ENCODE results near the gene ABCC1.
"Not testable (repeated sequence)": the region's sequence is repeated elsewhere in the genome, so short reads cannot be mapped to it uniquely, and the experiment has no call there.

Gene ABCC1

GRCh38 chr16:15982194-15982915, 32.9 kb downstream of the ABCC1 start:
- not testable (repeated sequence) for H3K27me3 ChIP-seq (ENCODE audit: insufficient read depth, low read length); H3K4me2 ChIP-seq (ENCODE audit: low read length); H2BK12ac ChIP-seq (ENCODE audit: low read length); H3K4ac ChIP-seq (ENCODE audit: low read depth, low read length); DNase-seq; H2BK5ac ChIP-seq (ENCODE audit: low read depth, low read length, poor library complexity); H3K4me1 ChIP-seq (ENCODE audit: control insufficient read depth in 1 of 2, insufficient read depth in 2 of 2, low read length in 2 of 2); H3K36me3 ChIP-seq (ENCODE audit: control insufficient read depth in 1 of 2, insufficient read depth in 2 of 2, low read length in 2 of 2); H2BK120ac ChIP-seq (ENCODE audit: insufficient read depth, low read length, poor library complexity); H3K23ac ChIP-seq (ENCODE audit: low read length); H3K27ac ChIP-seq (ENCODE audit: low read depth, low read length); H4K12ac ChIP-seq (ENCODE audit: low read depth, low read length); H4K8ac ChIP-seq (ENCODE audit: low read depth, low read length); H3K18ac ChIP-seq (ENCODE audit: low read length); H3K4me3 ChIP-seq (ENCODE audit: low read depth, low read length); H3K79me2 ChIP-seq (ENCODE audit: control insufficient read depth, insufficient read depth, low read length, poor library complexity); H3K9ac ChIP-seq (ENCODE audit: low read length); H3K14ac ChIP-seq (ENCODE audit: low read length); H3K79me1 ChIP-seq (ENCODE audit: low read length); H4K91ac ChIP-seq (ENCODE audit: low read depth, low read length); H2AFZ ChIP-seq (ENCODE audit: insufficient read depth, low read length, poor library complexity); H2AK5ac ChIP-seq (ENCODE audit: low read length)
- WGBS (ENCODE audit: extremely low coverage, insufficient coverage, insufficient read length): no CpG with 5 or more reads among the region's 5 CpGs
- H3K9me3 ChIP-seq (ENCODE audit: insufficient read depth, low read depth, low read length): peaks cover 11% of the 10 kb centered on the region

DNA sequence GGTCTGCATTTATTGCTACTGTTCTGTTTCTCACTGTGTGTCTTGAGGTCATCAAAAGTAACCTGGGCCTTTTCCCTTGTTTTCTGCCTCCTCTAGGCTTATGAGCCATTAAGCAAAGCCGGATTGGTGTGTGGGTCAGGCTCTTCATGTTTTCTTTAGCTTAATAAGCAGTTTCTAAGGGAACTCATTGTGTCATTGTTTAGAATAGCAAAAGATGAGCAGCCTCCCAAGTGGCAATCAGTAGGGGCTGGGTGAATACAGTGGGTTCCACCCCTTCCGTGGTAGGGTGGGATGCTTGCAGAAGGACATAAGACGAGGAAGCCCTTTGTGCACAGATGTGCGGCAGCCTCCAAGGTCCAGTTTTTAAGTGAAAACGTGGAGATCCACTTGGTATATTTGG, 34.5 kb downstream of the ABCC1 start:
- Histone ChIP-seq H2BK12ac (ENCODE audit: low read length) (no peak overlapping the region), H3K79me2 (ENCODE audit: control insufficient read depth, insufficient read depth, low read length, poor library complexity) (no peaks in the 10 kb centered on the region), H3K4me2 (ENCODE audit: low read length) (no peak overlapping the region), H2AFZ (ENCODE audit: insufficient read depth, low read length, poor library complexity) (no peak overlapping the region), H2AK5ac (ENCODE audit: low read length) (no peak overlapping the region), H3K4me3 (ENCODE audit: low read depth, low read length) (no peak overlapping the region), H4K91ac (ENCODE audit: low read depth, low read length) (no peak overlapping the region), H2BK120ac (ENCODE audit: insufficient read depth, low read length, poor library complexity) (no peak overlapping the region), H3K18ac (ENCODE audit: low read length) (no peak overlapping the region), H3K9ac (ENCODE audit: low read length) (no peak overlapping the region), H3K23ac (ENCODE audit: low read length) (no peak overlapping the region), H4K12ac (ENCODE audit: low read depth, low read length) (no peak overlapping the region), H3K9me3 (ENCODE audit: insufficient read depth, low read depth, low read length) (peaks cover 7% of the 10 kb centered on the region), H2BK5ac (ENCODE audit: low read depth, low read length, poor library complexity) (no peak overlapping the region), H3K27me3 (ENCODE audit: insufficient read depth, low read length) (no peaks in the 10 kb centered on the region), H3K4me1 (ENCODE audit: control insufficient read depth in 1 of 2, insufficient read depth in 2 of 2, low read length in 2 of 2) (peaks cover 2 to 5% of the 10 kb centered on the region in 2 experiments), H3K4ac (ENCODE audit: low read depth, low read length) (no peak overlapping the region), H3K36me3 (ENCODE audit: control insufficient read depth in 1 of 2, insufficient read depth in 2 of 2, low read length in 2 of 2) (peaks cover 2 to 5% of the 10 kb centered on the region in 2 experiments), H3K14ac (ENCODE audit: low read length) (no peak overlapping the region), H3K79me1 (ENCODE audit: low read length) (no peaks in the 10 kb centered on the region), H4K8ac (ENCODE audit: low read depth, low read length) (no peak overlapping the region), H3K27ac (ENCODE audit: low read depth, low read length) (no peak overlapping the region)
- no peak for DNase-seq
- no CpG with 5 or more reads among the region's 5 CpGs for WGBS (ENCODE audit: extremely low coverage, insufficient coverage, insufficient read length)

DNA sequence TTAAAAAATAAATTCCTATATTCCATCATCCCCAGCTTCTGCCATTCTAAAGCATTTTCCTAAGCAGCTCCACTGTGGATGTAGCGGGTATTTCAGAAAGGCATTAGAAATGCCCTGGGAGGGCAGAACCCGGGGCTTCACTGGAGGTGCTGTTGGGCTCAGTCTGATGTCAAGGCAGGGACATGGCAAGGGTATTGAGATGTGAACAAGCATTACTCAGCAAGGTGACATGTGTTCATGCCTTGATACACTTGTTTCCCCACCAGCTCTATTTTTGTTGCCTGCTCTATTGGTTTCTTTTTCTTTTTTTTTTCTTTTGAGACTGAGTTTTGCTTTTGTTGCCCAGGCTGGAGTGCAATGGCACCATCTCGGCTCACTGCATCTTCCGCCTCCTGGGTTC, 35.7 kb downstream of the ABCC1 start:
- H4K12ac ChIP-seq (ENCODE audit: low read depth, low read length): no peak overlapping the region
- no peak overlapping the region for H4K91ac ChIP-seq (ENCODE audit: low read depth, low read length)
- H3K9ac ChIP-seq (ENCODE audit: low read length): no peak overlapping the region
- H3K9me3 ChIP-seq (ENCODE audit: insufficient read depth, low read depth, low read length): peaks cover 7% of the 10 kb centered on the region
- H3K4ac ChIP-seq (ENCODE audit: low read depth, low read length): no peak overlapping the region
- H3K23ac ChIP-seq (ENCODE audit: low read length): no peak overlapping the region
- WGBS (ENCODE audit: extremely low coverage, insufficient coverage, insufficient read length): no CpG with 5 or more reads among the region's 4 CpGs
- no peaks in the 10 kb centered on the region for H3K79me2 ChIP-seq (ENCODE audit: control insufficient read depth, insufficient read depth, low read length, poor library complexity)
- no peak overlapping the region for H2BK120ac ChIP-seq (ENCODE audit: insufficient read depth, low read length, poor library complexity)
- H3K27me3 ChIP-seq (ENCODE audit: insufficient read depth, low read length): no peaks in the 10 kb centered on the region
- peaks cover 2 to 5% of the 10 kb centered on the region in 2 experiments for H3K4me1 ChIP-seq (ENCODE audit: control insufficient read depth in 1 of 2, insufficient read depth in 2 of 2, low read length in 2 of 2)
- peaks cover 2 to 4% of the 10 kb centered on the region in 2 experiments for H3K36me3 ChIP-seq (ENCODE audit: control insufficient read depth in 1 of 2, insufficient read depth in 2 of 2, low read length in 2 of 2)
- H2BK12ac ChIP-seq (ENCODE audit: low read length): no peak overlapping the region
- H3K79me1 ChIP-seq (ENCODE audit: low read length): no peaks in the 10 kb centered on the region
- no peak overlapping the region for H3K4me2 ChIP-seq (ENCODE audit: low read length)
- H2AFZ ChIP-seq (ENCODE audit: insufficient read depth, low read length, poor library complexity): no peak overlapping the region
- H3K14ac ChIP-seq (ENCODE audit: low read length): no peak overlapping the region
- H3K4me3 ChIP-seq (ENCODE audit: low read depth, low read length): no peak overlapping the region
- H2AK5ac ChIP-seq (ENCODE audit: low read length): no peak overlapping the region
- DNase-seq: no peak
- H3K27ac ChIP-seq (ENCODE audit: low read depth, low read length): no peak overlapping the region
- H4K8ac ChIP-seq (ENCODE audit: low read depth, low read length): no peak overlapping the region
- H2BK5ac ChIP-seq (ENCODE audit: low read depth, low read length, poor library complexity): no peak overlapping the region
- H3K18ac ChIP-seq (ENCODE audit: low read length): no peak overlapping the region

DNA sequence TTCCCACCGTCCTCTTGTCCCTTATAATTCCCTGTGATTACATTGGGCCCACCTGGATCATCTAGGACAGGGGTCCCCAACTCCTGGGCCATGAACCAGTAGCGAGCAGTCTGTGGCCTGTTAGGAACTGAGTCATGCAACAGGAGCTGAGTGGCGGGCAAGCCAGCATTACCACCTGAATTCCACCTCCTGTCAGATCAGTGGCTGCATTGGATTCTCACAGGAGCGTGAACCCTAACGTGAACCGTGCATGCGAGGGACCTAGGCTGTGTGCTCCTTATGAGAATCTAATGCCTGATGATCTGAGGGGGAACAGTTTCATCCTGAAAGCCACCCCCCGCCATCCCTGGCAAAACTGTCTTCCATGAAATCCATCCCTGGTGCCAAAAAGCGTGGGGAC, 36.8 kb downstream of the ABCC1 start:
- no CpG with 5 or more reads among the region's 9 CpGs for WGBS (ENCODE audit: extremely low coverage, insufficient coverage, insufficient read length)
- Histone ChIP-seq H3K79me1 (ENCODE audit: low read length) (no peaks in the 10 kb centered on the region), H3K18ac (ENCODE audit: low read length) (no peak overlapping the region), H3K4me3 (ENCODE audit: low read depth, low read length) (no peak overlapping the region), H3K27me3 (ENCODE audit: insufficient read depth, low read length) (no peaks in the 10 kb centered on the region), H2AK5ac (ENCODE audit: low read length) (no peak overlapping the region), H3K23ac (ENCODE audit: low read length) (no peak overlapping the region), H3K4me1 (ENCODE audit: control insufficient read depth in 1 of 2, insufficient read depth in 2 of 2, low read length in 2 of 2) (peaks cover 2 to 5% of the 10 kb centered on the region in 2 experiments), H3K27ac (ENCODE audit: low read depth, low read length) (no peak overlapping the region), H3K9ac (ENCODE audit: low read length) (no peak overlapping the region), H2BK120ac (ENCODE audit: insufficient read depth, low read length, poor library complexity) (no peak overlapping the region), H4K12ac (ENCODE audit: low read depth, low read length) (no peak overlapping the region), H3K14ac (ENCODE audit: low read length) (no peak overlapping the region), H3K4me2 (ENCODE audit: low read length) (no peak overlapping the region), H4K91ac (ENCODE audit: low read depth, low read length) (no peak overlapping the region), H2BK5ac (ENCODE audit: low read depth, low read length, poor library complexity) (no peak overlapping the region), H4K8ac (ENCODE audit: low read depth, low read length) (no peak overlapping the region), H3K79me2 (ENCODE audit: control insufficient read depth, insufficient read depth, low read length, poor library complexity) (no peaks in the 10 kb centered on the region), H2BK12ac (ENCODE audit: low read length) (no peak overlapping the region), H3K9me3 (ENCODE audit: insufficient read depth, low read depth, low read length) (peaks cover 3% of the 10 kb centered on the region), H3K4ac (ENCODE audit: low read depth, low read length) (no peak overlapping the region), H3K36me3 (ENCODE audit: control insufficient read depth in 1 of 2, insufficient read depth in 2 of 2, low read length in 2 of 2) (peaks cover 0 to 2% of the 10 kb centered on the region in 2 experiments), H2AFZ (ENCODE audit: insufficient read depth, low read length, poor library complexity) (no peak overlapping the region)
- DNase-seq: no peak

Data from trophoblast cell (in vitro differentiated cells and primary cell).